Hematopoietic multipotent progenitor cell treated with erythropoietin and hydrocortisone succinate and interleukin-3 and kit ligand, for 8 days (in vitro differentiated cells): Measurements from ENCODE around the gene RAB7B.

Experiments used
- DNase-seq: peaks from one replicate; pipeline ENCODE4 v3.0.0-alpha.2; 2015

Gene RAB7B

DNA sequence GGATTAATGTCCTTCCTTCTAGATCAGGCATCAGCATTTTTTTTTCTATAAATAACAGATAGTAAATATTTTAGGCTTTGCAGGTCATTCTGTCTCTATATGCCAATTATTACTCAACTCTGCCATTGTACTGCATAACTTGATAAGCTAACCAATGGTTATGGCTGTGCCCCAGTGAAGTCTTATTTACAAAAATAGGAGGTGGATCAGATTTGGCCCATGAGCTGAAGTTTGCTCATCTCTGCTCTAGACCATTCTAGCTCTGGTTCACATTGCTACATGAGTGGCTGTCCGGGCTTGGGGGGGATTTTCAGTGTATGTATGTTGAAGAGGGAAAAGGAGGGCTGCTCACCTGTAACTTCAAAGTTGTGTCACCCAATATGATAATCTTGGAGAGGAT, 10.1 kb downstream of the RAB7B start:
- DNase-seq = no peak

DNA sequence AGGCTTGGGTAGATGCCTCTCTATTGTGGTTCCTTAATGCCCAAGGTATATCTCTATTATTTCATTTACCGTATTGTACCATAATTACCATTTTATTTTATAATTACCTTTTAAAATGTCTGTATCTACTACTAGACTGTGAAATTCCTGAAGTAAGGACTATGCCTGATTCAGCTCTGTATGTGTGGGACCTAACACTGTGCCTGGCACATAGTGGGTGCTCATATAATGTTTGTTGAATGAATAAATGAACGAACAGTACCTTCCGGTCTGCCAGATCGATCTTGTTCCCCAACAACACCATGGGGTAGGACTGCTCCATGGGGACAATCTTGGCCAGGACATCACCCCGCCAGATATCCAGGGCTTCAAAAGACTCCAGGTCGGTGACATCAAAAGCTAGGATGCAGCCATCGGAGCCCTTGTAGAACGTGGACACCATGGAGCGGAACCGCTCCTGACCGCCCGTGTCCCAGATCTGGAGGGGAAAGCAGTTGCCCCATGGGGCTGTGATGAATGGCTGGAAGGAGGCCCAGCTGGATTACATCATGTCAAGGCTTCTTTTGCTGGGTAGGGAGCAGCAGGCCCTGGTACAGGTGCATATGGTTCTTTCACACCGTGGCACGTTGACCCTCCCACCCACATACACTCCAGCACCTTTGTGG, 10.8 kb downstream of the RAB7B start:
- DNase-seq = no peak

DNA sequence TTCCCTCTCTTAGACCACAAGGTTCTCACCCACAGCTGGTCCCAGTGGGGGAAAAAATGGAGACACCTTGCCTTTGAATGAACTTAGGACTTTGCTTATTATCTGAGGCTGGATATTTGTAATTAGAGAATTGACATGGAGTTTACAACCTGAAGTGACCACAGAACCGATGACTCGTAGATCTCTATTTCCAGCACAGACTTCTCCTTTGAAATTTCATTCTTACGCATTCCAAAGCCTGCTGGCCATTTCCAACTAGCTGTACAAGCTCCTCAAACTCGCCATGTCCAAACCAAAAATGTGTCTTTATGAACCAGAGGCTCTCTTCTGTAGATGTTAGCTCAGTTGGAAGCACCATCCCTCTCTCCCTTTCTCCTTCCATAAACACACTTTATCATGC, 12.0 kb downstream of the RAB7B start:
- DNase-seq = no peak

DNA sequence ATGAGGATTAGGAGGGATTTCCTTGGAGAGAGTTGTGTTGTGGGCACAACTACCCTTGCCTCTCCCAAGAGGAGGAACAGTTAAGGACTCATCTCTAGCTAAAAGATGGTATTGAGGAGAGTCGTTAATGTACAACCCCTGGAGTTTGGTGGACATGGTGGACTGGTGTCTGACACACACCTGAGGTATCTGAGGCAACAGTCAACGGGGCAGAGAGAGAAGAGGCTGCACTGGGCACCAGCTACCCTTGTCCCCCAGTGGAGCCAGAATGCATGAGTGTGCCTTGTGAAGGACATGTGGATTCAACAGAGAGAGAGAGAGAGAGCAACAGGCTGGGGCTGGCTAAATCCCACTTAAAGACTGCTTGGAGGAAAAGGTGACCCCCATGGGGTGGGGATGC, 13.0 kb downstream of the RAB7B start:
- DNase-seq = no peak

DNA sequence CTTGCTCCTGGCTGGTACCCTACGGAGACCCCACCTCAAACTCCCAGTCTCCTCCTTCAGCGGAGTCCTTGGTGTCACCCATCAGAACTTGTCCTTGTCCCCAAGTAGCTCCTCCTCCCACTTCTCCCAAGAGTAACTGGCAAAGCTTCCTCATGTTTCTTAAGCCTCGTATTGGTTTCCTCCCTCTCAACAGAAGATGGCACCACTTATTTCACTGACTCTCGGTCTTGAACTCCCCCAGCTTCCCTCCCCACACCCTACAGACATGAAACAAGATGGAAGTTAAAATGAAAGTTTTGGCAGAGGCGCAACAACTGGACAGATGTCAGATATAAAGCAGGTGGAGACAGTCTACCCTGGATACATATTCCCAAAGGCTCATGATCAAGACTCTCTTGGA, 13.4 kb downstream of the RAB7B start:
- DNase-seq = no peak

DNA sequence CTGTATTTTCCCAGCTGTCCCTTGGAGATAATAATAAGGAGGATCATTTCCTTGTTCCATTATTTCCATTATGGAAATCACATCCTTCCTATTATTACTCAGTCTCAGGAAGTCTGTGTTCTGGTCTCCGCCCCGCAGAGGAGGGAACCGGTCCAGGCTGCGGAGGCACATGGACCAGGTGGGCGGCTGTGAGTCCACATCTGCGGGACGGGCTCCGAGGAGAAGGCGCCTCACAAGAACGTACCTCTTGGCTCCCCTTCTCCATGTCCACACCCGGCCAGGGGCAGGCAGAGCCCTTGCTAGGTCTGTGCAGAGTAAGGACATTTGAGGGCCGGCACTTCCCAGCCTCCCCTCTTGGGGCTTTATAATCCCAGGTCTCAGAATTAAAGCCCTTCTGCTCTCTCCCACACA, 14.6 kb downstream of the RAB7B start:
- no peak for DNase-seq

DNA sequence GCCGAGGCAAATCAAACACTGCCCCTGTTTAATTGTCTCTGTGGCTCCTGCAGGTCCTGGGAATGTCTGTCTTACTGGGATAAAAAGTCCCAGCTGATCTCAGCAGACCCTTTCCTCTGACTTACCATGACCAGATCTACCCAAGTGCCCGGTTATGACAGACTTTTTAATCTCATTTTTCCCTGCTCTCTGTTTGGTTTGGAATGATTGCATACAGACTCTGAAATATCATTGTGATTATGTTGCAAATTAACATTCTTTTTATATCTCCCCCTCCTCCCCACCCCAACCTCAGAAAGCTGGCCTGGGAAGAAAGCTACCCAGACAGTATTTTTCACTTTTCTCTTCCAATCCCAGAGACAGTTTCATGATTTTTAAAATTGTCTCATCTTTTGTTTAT, 16.3 kb downstream of the RAB7B start:
- DNase-seq = no peak

DNA sequence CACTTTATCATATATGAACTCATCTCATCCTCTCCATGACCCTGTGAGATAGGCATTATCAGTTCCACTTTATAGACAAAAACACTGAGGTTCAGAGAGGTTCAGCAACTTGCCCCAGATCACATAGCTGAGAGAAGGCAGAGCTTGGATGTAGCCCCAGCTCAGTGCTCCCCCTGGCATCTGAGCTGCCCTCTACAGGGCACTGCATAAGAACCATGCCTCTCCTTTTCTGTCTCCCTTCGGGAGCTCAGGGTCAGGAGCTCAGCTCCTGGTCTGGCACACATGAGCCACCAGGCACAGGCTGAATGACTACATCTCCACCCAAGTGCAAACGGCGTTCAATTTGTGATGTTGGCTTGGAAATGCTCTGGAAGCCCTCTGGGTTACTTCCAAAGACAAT, 16.9 kb downstream of the RAB7B start:
- peak; percentile 27 for DNase-seq

DNA sequence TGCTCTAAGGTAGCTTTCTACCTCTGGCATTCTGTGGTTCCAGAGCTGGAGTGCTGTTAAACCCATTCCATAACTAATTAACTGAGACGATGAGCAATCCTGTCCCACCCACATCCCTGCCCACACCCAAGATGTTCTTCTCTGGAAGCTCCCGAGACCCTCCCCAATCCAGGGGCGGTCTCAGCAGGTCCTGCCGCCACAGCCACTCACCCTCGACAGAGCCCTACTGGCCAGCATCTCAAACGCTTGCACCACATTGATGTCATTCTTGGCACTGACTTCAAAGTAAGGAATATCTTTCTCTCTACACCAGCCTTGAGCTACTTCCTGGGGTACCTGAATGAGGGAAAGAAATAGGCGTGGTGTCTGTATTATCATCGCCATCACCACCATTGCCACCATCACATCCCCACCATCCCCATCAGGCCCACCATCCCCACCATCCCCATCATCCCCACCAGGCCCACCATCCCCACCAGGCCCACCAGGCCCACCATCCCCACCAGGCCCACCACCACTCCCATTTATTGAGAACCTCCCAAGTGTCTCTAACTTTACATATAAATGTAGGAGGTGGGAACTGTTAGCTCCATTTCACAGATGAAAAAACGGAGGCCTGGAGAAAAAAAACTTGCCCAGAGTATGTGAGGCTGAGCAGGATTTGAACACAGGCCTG, 17.7 kb downstream of the RAB7B start:
- no peak for DNase-seq

DNA sequence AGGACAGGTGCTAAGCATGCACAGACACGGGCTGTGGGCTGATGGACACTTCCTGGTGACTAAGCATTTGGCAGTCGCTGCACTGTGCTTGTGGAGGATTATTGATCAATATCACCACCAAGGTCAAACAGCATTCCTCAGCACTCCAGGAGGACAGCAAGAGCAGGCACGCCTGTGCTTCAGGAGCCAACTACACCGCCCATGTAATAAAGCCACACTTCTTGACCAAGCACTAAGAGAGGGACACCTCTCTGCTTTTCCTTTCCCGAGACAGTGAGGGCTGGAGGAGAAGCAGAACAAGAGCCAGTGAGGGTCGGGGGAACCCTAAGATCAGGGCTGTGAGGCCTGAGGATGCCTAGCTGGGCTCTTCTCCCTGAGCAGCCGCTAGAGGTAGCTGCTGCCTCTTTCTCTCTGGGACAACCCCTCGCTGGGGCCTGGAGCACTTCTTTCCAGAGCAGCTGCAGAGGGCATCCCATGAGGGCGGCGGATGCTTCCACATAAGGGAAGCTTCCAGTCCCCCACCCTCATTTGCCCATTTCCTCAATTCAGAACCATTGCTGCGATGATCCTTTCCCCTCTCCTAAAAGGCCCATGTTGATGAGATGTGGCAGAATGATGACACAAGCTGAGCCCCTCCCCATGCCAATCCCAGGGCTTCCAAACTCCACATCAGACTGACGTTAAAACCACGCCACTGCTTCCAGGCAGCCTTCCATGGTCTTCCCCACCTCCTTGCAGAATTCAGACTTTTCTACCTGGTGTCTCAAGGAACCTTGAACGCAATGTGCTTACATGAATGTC, 19.1 kb downstream of the RAB7B start:
- DNase-seq = peak; percentile 66

DNA sequence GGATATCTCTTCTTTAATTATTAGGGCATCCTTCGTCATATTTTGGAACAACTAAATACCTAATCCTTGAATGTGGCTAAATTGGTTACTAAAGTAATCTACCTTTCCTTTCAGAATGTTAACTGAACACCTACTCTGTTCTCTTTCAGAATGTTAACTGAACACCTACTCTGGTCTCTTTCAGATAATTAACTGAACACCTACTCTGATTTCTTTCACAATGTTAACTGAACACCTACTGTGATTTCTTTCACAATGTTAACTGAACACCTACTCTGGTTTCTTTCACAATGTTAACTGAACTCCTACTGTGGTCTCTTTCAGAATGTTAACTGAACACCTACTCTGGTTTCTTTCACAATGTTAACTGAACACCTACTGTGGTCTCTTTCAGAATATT, 21.9 kb downstream of the RAB7B start:
- no peak for DNase-seq

DNA sequence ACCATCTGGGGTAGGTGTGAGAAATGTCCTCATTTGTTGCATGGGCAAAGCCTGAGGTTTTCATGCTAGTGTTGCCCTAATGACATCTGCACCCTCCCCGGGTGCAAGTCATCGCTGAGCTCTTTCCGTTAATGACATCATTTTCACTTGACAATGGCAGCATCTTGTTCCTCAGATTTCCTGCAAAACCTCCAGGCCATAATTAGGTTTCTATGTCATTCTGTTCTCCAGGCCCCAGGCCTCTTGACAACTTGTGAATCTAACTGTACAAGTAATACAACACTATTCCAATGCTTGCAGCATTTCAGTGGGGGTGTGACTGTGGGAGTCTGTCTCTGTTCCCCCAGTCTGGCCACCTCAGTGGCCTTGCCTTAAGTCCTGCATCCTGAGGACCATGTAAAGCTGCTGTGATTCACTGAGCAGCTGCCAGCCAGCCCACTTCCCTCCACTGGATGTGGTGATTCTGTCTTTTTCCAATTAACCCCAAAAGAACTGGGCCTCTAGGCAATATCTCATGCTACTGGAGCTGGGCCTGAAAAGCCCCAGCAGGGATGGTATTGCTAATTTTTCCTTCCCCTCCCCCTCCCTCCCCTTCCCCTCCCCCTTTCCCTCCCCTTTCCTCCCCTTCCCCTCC, 22.8 kb downstream of the RAB7B start:
- DNase-seq = no peak

DNA sequence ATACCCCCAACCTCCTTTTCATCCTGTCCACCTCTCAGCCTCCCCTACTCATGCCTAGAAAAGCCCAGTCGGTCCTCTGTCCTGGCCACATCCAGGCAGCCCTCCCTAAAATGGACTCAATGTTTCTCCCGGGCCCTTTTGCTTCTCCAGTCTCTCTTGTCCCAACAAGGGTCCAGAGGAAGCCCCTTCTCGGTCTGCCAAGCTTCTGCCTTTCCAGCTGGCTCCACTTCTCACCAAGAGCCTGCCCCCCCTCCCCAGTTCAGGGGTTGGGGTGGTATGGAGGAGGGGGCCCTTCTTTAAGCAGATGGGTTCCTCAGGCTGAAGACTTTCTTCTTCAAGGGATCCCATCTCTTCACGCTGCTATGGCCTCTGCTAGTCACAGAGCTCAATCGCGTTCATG, 23.9 kb downstream of the RAB7B start:
- no peak for DNase-seq

DNA sequence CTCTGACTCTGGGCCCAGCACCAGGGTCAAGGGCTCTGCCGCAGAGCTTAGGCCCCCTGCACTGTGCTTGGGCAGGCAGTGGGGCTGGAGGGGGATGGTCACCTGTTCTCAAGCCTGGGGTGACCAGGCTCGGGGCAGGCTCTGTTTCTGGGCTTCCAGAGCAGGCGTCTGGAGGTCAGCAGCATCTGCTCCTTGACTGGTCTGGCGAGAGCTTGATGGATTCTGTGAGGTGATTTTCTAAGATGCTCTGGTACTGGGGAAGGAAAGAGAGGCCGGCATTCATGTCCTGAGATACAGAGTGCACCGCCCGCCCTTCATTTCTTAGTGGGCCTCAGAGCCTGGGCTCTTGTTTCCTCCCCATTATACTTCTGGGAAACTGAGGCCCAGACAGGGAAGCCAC, 24.5 kb downstream of the RAB7B start:
- no peak for DNase-seq

DNA sequence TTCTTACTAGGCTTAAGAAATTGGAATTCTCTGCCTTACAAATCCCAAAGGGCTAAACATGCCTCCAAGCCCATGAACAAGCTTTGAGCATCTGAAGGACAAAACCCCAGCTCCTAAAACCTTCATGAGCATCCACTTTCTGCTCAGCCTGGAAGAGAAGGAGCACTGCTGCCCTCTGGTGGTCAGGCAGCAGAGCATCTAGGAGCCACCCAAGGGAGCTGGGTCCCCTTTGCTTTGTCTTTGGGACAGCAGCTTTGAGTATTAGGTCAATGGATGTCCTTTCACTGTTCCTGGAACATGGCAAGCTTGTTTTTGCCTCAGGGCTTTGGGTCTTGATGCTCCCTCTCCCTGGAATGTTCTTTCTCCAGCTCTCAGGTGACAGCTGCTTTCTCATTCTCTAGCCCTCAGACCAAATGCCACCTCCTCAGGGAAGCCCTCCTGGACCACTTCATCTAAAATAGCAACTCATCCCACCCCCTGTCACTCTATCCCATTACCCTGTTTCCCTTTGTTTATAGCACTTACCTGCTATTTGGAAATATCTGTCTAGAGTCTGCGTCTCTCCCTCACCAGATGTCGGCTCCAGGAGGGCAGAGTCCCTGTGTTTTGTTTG, 25.7 kb downstream of the RAB7B start:
- DNase-seq = peak; percentile 78

DNA sequence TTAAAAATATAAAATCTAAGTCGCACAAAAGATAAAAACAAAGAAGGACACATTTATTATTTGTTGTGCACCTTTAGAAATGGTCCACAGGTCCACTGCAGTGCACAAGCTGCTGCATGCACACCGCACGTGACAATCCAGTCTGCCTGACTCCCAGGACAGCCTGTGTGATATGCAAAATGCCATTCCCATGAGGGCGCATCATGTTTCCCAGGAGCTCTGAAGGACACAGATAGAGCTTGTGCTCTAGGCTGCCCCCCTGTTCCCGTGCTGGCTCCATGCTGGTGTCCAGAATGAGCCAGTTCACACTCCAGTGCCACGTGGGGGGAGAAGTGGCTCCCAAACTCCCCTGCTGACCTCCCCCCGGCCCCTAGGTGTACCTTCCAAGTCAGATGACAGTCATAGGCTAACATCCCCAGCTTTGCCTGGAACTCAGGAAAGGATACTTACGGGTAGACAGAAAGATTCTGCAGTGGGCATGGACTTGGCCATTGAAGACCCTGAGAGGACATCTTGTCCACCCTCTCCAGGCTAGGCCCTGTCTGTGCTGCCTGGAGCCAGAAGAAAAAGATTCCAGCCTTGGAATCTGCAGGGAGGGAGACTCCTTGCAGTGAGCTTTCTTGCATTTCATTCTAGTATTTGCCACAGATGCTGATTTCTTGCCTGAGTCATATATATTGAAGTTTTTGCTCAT, 26.3 kb downstream of the RAB7B start:
- no peak for DNase-seq

DNA sequence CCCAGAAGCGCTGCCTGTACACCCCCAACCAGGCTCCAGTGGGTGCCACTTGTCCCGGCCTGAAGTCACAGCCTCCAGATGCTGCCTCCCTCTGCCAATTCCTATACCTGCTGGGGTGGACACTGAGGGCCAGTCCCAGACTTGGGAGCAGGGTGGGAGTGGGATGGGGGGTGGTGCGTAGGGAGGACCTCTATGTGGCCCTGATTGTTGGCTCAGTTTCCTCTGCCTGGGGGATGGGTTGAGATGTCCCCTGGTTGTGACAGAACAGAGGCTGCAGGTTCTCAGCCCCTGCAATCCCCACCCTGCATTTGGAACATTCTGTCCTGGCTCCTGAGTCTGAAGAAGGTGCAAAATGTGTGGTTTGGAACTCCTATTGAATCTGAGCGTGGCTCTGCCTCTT, 27.2 kb downstream of the RAB7B start:
- no peak for DNase-seq

DNA sequence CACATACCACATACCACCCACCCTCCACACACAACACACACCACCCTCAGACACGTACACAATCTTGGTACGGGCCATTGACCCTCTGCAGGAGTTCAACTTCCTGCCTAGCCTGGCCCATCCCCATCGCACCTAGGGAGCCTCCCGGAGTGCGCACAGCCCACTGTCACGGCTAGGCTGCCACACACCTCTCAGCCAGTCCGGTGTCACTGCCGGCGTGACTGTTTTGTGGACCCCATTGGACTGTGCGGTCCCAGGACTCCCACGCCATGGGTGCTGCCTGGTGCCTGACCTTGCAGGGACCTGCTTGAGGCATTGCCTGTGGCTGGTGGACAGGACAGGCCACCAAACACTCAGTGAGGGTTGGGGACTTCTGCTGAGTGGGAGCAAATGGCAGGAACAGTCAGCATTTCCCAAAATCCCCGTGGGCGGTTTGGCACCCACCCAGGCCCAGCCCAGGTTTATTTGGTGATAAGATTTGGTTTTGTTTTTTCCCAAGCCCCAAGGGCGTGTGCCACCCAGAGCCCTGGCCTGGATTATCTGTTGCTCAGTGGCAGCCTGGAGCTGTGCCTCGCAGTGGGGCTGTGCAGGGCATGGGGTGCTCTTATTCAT, 27.7 kb downstream of the RAB7B start:
- DNase-seq = no peak

DNA sequence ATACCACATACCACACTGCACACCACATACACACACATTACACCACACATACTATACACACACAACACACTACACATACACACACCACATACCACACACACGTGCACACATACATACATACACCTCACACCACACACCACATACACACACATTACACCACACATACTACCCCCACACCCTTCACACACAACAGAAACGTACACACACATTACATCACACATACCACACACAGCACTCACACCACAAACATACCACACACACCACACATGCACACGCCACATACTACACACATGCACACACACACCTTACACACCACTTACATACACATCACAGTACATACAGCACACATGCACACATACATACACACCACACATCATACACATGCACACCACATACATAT, 28.5 kb downstream of the RAB7B start:
- no peak for DNase-seq

DNA sequence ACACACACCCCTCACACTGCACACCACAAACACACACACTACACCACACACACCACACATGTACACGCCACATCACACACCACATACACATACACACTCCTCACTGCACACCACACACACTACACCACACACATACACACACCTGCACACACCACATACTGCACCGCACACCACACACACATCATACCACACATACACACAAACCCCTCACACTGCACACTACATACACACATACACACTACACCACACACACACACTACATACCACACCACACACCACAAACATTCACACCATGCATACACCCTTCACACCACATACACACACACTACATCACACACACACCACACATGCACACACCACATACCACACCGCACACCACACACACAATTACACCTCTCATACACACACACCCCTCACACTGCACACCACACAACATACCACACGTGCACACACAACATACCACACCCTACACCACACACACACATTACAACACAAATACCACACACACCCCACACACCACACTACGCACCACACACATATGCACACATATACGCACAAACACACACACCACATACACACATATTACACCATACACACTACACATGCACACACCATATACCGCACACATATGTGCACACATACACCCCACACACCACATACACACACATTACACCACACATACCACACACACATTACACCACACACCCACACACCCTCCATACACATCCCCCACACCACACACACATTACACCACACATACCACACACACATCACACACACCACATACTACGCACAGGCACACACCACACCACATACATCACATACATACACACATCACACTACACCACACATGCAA, 29.6 kb downstream of the RAB7B start:
- DNase-seq = no peak

DNA sequence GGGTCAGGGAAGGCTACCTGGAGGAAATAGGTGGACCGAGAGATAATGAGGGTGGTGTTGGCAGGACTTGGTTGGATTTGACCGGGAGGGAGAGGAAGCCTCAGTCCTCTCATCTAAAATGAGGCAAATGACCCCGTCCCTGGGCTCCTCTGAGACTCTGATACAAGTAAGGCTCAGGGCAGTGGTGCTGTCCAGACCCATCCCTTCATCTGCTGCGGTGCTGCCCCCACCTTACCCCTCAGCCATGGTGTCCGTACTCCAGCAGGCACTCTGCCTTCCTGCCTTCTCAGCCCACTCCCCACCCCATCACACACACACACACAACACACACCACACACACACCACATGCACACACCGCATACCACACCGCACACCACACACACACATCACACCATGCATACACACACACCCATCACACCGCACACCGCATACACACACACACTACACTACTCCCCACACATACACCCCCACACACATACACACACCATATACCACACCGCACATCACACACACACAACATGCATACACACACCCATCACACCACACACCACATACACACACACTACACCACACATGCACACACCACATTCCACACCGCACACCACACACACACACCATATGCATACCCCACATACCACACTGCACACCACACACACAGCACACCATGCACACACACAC, 30.6 kb downstream of the RAB7B start:
- DNase-seq = no peak
